GM18909 (cell line): Measurements from ENCODE around the gene RPTOR.
"Not testable (repeated sequence)": the region's sequence is repeated elsewhere in the genome, so short reads cannot be mapped to it uniquely, and the experiment has no call there.

Experiments used
- ATAC-seq: cut with Tn5 transposase; IDR thresholded peaks from one replicate; pipeline ENCODE4 v1.9.1; 2021; ENCODE audit warnings: mild to moderate bottlenecking; ENCODE audit not compliant: unreplicated experiment, poor library complexity

RPTOR gene

GRCh38 chr17:80730739-80731138 lies 186.1 kb downstream of the RPTOR start:
- no peak for ATAC-seq

- ATAC-seq = no peak
These were observed 186.7 kb downstream of the RPTOR start for GRCh38 chr17:80731323-80731722.

GRCh38 chr17:80732268-80732667 lies 187.6 kb downstream of the RPTOR start:
- ATAC-seq = no peak

- ATAC-seq = peak; percentile 81
These were observed 192.7 kb downstream of the RPTOR start for GRCh38 chr17:80737106-80738019.

GRCh38 chr17:80738020-80738808 lies 193.6 kb downstream of the RPTOR start:
- peak; percentile 16 for ATAC-seq

GRCh38 chr17:80738987-80739730 lies 194.5 kb downstream of the RPTOR start:
- ATAC-seq = no peak

- ATAC-seq = no peak
These were observed 195.5 kb downstream of the RPTOR start for GRCh38 chr17:80740141-80740540.

- no peak for ATAC-seq
These were observed 197.5 kb downstream of the RPTOR start for GRCh38 chr17:80742091-80742490.

GRCh38 chr17:80742581-80743180 lies 198.0 kb downstream of the RPTOR start:
- ATAC-seq = no peak

GRCh38 chr17:80743181-80743771 lies 198.6 kb downstream of the RPTOR start:
- no peak for ATAC-seq

GRCh38 chr17:80743973-80744372 lies 199.3 kb downstream of the RPTOR start:
- not testable (repeated sequence) for ATAC-seq

GRCh38 chr17:80744725-80745124 lies 200.1 kb downstream of the RPTOR start:
- ATAC-seq = not testable (repeated sequence)

GRCh38 chr17:80745183-80745582 lies 200.5 kb downstream of the RPTOR start:
- no peak for ATAC-seq

GRCh38 chr17:80746262-80746935 lies 201.8 kb downstream of the RPTOR start:
- no peak for ATAC-seq

- no peak for ATAC-seq
These were observed 202.8 kb downstream of the RPTOR start for GRCh38 chr17:80747469-80747868.

- no peak for ATAC-seq
These were observed 205.0 kb downstream of the RPTOR start for GRCh38 chr17:80749611-80750010.

- ATAC-seq = no peak
These were observed 205.6 kb downstream of the RPTOR start for GRCh38 chr17:80750263-80750662.

GRCh38 chr17:80751070-80751945 lies 206.7 kb downstream of the RPTOR start:
- ATAC-seq = no peak
